Motor neuron (in vitro differentiated cells): Measurements from ENCODE around the gene LUM. TPM values are rescaled to one million over a fixed set of nuclear protein-coding genes. Genes with fewer than 3 reads are reported as not detected.

Experiments
- ATAC-seq, 8 experiments: fragments of 200-7000 bp; cut with Tn5 transposase; replicated peaks in 6 of 8; 2 replicates each; pipeline ENCODE4 v1.8.0; 2021; ENCODE audit warnings: mild to moderate bottlenecking in 8 of 8, moderate library complexity in 8 of 8
- H3K27ac ChIP-seq, 2 donors: fragments of 250-450 bp; sonication (Bioruptor Pico); 2 replicates each; pipeline ENCODE4 v1.9.0; 2021; ENCODE audit warnings: antibody characterized with exemption in 2 of 2, mild to moderate bottlenecking in 2 of 2, moderate library complexity in 1 of 2
- H3K4me1 ChIP-seq, 2 donors: fragments of 250-450 bp; sonication (Bioruptor Pico); replicated peaks in 1 of 2; 2 replicates each; pipeline ENCODE4 v1.6.1; 2021; ENCODE audit warnings: antibody characterized with exemption in 2 of 2, mild to moderate bottlenecking in 2 of 2, moderate library complexity in 1 of 2
- H3K4me3 ChIP-seq, 5 donors: fragments of 250-450 bp; sonication (Bioruptor Pico); 2 replicates each; pipeline ENCODE4 v1.9.0; 2021; ENCODE audit warnings: antibody characterized with exemption in 5 of 5, mild to moderate bottlenecking in 5 of 5, moderate library complexity in 4 of 5
- WGBS, 10 experiments: fragments of 450-650 bp; shearing (Covaris generic); methylation state at CpG; one replicate each; pipeline ENCODE4 v1.0.0; 2022; 5-methylcytosine and 5-hydroxymethylcytosine counted together
- in situ Hi-C, 9 experiments: fragments of 400-800 bp; cut with MboI; loops; one replicate each; pipeline ENCODE4 v1.15.0; 2021; ENCODE audit warnings: low sequenced_read_pairs in 9 of 9, low pct_unique_long_range_greater_than_20kb in 2 of 9; ENCODE audit not compliant: unreplicated experiment in 9 of 9
- total RNA-seq, 8 experiments: library from RNA; unstranded; fragments of 300-600 nt; gene quantifications; 2 replicates each; pipeline versions ENCODE4 v1.2.3 to v1.2.4, GENCODE V29; 2022

Gene LUM
- total RNA-seq, 8 experiments from 2014 or later = 0.17 to 345 (median 0.52) TPM; not detected in 2

- WGBS, 10 experiments = 7 to 100% (median 84%) methylated on average over 1 to 3 of the region's 3 CpGs; no CpG with 5 or more reads in 2 of the 10 experiments
- in situ Hi-C loops = no loop called here
- ATAC-seq = peak in 3 of 8 experiments; percentile 52 to 75 (median 63)
Measured at GRCh38 chr12:91127751-91128150, 16.5 kb upstream of the LUM start.

GRCh38 chr12:91127306-91127705 lies 16.0 kb upstream of the LUM start:
- WGBS, 10 experiments = 17 to 100% (median 79%) methylated on average over 2 of the region's 2 CpGs; no CpG with 5 or more reads in 3 of the 10 experiments
- ATAC-seq = peak in 1 of 8 experiments; percentile 20
- in situ Hi-C loops = no loop called here
- Histone ChIP-seq H3K4me3 (no peak overlapping the region), H3K4me1 (no peaks in the 10 kb centered on the region), H3K27ac (no peak overlapping the region)

More at GRCh38 chr12:91127751-91128150, 16.5 kb upstream of the LUM start:
- H3K27ac ChIP-seq = no peak overlapping the region
- no peaks in the 10 kb centered on the region for H3K4me1 ChIP-seq
- no peak overlapping the region for H3K4me3 ChIP-seq

- Histone ChIP-seq H3K4me3 (no peak overlapping the region), H3K4me1 (no peaks in the 10 kb centered on the region), H3K27ac (no peak overlapping the region)
- WGBS, 10 experiments = 25 to 100% (median 80%) methylated on average over 1 of the region's 1 CpG; no CpG with 5 or more reads in 4 of the 10 experiments
- ATAC-seq = no peak
- in situ Hi-C loops = no loop called here
Measured at GRCh38 chr12:91126516-91126915, 15.2 kb upstream of the LUM start.

- no peaks in the 10 kb centered on the region for H3K4me1 ChIP-seq
- H3K27ac ChIP-seq = no peak overlapping the region
- H3K4me3 ChIP-seq = no peak overlapping the region
- 81 to 100% (median 96%) methylated on average over 1 to 5 of the region's 5 CpGs; no CpG with 5 or more reads in 4 of the 10 experiments for WGBS, 10 experiments
- in situ Hi-C loops = loop anchor here in 2 of 9 experiments (25.0 kb wide), 1 partner anchor 136 kb away; no protein-coding TSS in a partner anchor
- ATAC-seq = no peak
Measured at GRCh38 chr12:91123236-91123916, 12.1 kb upstream of the LUM start.

- Histone ChIP-seq H3K4me3 (no peak overlapping the region), H3K4me1 (no peaks in the 10 kb centered on the region), H3K27ac (no peak overlapping the region)
- ATAC-seq = no peak
- in situ Hi-C loops = loop anchor here in 2 of 9 experiments (25.0 kb wide), 1 partner anchor 133 kb away; no protein-coding TSS in a partner anchor
Measured at GRCh38 chr12:91120781-91121180, 9.5 kb upstream of the LUM start.

GRCh38 chr12:91119089-91119488 lies 7.8 kb upstream of the LUM start:
- Histone ChIP-seq H3K4me1 (no peaks in the 10 kb centered on the region), H3K27ac (no peak overlapping the region), H3K4me3 (no peak overlapping the region)
- 83 to 100% (median 100%) methylated on average over 1 of the region's 1 CpG; no CpG with 5 or more reads in 2 of the 10 experiments for WGBS, 10 experiments
- in situ Hi-C loops = loop anchor here in 2 of 9 experiments (25.0 kb wide), 1 partner anchor 132 kb away; no protein-coding TSS in a partner anchor
- ATAC-seq = no peak

- in situ Hi-C loops = loop anchor here in 2 of 9 experiments (25.0 kb wide), 1 partner anchor 126 kb away; no protein-coding TSS in a partner anchor
- Histone ChIP-seq H3K27ac (no peak overlapping the region), H3K4me1 (peaks cover 3 to 5% of the 10 kb centered on the region in 2 donors), H3K4me3 (no peak overlapping the region)
- ATAC-seq = no peak
- 67 to 100% (median 91%) methylated on average over 2 to 6 of the region's 6 CpGs; no CpG with 5 or more reads in 3 of the 10 experiments for WGBS, 10 experiments
Measured at GRCh38 chr12:91113621-91114020, 2.3 kb upstream of the LUM start.

GRCh38 chr12:91110311-91110924 lies 876 bp downstream of the LUM start:
- in situ Hi-C loops = loop anchor here in 2 of 9 experiments (25.0 kb wide), 1 partner anchor 123 kb away; no protein-coding TSS in a partner anchor
- 4 to 86% (median 57%) methylated on average over 3 to 5 of the region's 5 CpGs for WGBS, 10 experiments
- no peak overlapping the region for H3K4me3 ChIP-seq
- peaks cover 3 to 5% of the 10 kb centered on the region in 2 donors for H3K4me1 ChIP-seq
- ATAC-seq = no peak
- H3K27ac ChIP-seq = no peak overlapping the region

DNA sequence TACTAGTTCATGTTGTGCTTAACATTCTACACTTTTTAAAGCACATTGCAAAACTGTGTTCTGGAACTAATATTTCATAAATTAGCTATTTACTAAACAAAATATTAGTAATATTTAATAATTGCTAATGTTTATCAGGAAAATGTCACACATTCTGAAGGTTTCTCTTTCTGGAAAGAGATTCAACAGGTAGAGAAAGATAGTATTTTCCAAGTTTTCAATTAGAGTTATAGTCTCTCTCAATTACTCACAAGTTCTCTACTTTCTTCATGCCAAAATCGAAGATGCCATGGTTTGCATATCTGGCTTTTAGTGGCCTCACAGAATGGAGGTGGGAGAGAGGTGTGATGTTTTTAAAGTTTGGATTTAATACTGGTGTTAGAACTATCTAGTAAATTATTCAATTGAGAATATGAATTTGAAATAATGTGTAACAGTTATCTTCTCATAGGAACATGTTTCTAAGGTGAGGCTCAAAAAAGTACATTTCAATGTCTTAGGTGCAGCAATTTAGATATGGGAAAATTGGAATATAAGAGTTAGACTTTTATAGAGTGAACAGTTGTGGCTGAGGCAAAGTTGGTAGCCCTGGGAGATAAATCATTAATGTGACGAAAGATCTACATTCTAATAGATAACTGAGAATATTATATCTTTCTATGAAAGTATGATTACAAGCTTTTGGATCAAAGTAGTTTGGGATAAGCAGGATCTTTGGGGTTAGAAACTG lies 1.5 kb downstream of the LUM start:
- ATAC-seq = no peak
- in situ Hi-C loops = loop anchor here in 2 of 9 experiments (25.0 kb wide), 1 partner anchor 122 kb away; no protein-coding TSS in a partner anchor
- Histone ChIP-seq H3K4me1 (peaks cover 3 to 5% of the 10 kb centered on the region in 2 donors), H3K4me3 (no peak overlapping the region), H3K27ac (no peak overlapping the region)
- 39 to 100% (median 90%) methylated on average over 1 to 2 of the region's 2 CpGs; no CpG with 5 or more reads in 1 of the 10 experiments for WGBS, 10 experiments

DNA sequence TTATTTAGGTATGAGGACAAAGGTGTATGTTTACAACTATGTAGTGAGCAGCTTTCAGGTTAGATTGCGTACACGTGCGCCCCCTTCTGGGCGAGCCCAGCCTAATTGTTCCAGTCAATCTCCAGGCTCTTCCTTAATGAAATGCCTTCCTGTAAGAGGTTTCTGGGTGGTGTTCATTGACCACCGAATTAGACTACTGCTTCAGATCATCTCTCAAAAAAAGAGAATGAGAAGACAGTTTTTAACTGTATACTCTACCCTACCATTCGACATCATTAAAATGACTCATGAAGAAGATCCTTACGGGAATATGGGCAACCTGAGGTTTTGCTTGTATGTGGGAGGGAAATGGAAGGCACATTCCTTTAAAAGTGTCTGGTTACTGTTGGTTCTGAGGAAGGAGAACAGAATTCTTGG lies 2.1 kb downstream of the LUM start:
- H3K4me1 ChIP-seq = peaks cover 3 to 5% of the 10 kb centered on the region in 2 donors
- H3K27ac ChIP-seq = no peak overlapping the region
- peak in 4 of 8 experiments; percentile 34 to 95 (median 85) for ATAC-seq
- H3K4me3 ChIP-seq = no peak overlapping the region
- 0 to 67% (median 39%) methylated on average over 2 to 7 of the region's 7 CpGs for WGBS, 10 experiments
- in situ Hi-C loops = loop anchor here in 2 of 9 experiments (25.0 kb wide), 1 partner anchor 122 kb away; no protein-coding TSS in a partner anchor

DNA sequence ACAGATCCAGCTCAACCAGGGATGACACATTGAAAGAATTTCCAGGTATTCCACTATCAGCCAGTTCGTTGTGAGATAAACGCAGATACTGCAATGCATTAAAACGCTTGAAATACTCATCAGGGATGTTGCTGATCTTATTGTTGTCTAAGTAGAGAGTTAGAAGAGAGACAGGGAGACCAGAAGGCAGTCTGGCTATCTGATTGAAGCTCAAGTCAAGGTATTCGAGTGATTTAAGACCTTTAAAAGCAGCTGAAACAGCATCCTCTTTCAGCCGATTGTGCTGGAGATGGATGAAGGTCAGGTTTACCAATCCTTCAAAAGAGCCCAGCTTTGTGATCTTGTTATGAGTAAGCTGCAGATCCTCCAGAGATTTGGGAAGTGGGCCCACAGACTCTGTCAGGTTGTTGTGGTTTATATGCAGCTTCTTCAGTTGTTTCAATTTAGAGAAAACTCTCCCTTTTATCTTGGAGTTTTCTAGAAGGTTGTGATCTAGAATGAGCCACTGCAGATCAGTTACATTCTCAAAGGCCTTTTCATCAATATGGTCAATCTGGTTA lies 3.0 kb downstream of the LUM start:
- Histone ChIP-seq H3K27ac (no peak overlapping the region), H3K4me3 (no peak overlapping the region), H3K4me1 (peaks cover 3 to 5% of the 10 kb centered on the region in 2 donors)
- in situ Hi-C loops = loop anchor here in 2 of 9 experiments (25.0 kb wide), 1 partner anchor 121 kb away; no protein-coding TSS in a partner anchor
- 34 to 100% (median 75%) methylated on average over 2 to 5 of the region's 5 CpGs; no CpG with 5 or more reads in 2 of the 10 experiments for WGBS, 10 experiments
- ATAC-seq = no peak

DNA sequence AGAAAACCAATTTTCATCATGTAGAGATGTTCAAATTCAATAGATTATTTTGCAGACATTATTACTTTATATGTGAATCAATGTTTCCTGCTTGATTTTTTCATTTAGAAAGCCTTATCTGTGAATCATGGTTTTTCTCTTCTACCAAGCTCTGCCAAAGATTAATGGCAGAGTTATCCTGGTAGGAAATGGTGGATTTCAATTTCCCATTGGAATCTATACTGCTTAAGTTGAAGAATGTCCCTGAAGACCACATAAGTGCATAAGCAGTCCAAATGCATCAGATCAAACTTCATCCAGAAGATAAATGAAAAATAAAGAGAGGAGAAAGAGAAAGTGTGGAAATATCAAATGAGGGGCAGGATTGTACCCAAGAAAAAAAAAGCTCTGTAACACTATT lies 5.0 kb downstream of the LUM start:
- Histone ChIP-seq H3K4me3 (no peak overlapping the region), H3K4me1 (peaks cover 2% of the 10 kb centered on the region in 2 donors), H3K27ac (no peak overlapping the region)
- no peak for ATAC-seq
- in situ Hi-C loops = loop anchor here in 2 of 9 experiments (25.0 kb wide), 1 partner anchor 119 kb away; no protein-coding TSS in a partner anchor
